HG02840 (cell line): ENCODE measurements around the gene ADARB2.
"Not testable (repeated sequence)": the region's sequence is repeated elsewhere in the genome, so short reads cannot be mapped to it uniquely, and the experiment has no call there.

Source experiments
- ATAC-seq: cut with Tn5 transposase; IDR thresholded peaks from one replicate; pipeline ENCODE4 v1.9.1; 2021; ENCODE audit warnings: mild to moderate bottlenecking, moderate library complexity, moderate number of reproducible peaks; ENCODE audit not compliant: unreplicated experiment, low FRiP score

The ADARB2 gene

DNA sequence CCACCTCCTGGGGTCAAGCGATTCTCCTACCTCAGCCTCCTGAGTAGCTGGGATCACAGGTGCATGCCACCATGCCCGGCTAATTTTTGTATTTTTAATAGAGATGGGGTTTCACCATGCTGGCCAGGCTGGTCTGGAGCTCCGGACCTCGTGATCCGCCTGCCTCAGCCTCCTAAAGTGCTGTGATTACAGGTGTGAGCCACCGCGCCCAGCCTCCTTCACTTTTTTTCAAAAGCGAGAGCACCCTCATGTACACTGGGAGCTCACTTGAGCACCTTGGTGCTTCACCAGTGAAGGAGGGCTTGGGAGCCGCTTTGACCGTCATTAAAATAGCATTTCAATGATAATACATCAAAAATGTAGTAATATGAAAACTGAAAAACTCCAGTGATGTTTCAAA is 578.8 kb downstream of the ADARB2 start:
- ATAC-seq, result not testable (repeated sequence)

DNA sequence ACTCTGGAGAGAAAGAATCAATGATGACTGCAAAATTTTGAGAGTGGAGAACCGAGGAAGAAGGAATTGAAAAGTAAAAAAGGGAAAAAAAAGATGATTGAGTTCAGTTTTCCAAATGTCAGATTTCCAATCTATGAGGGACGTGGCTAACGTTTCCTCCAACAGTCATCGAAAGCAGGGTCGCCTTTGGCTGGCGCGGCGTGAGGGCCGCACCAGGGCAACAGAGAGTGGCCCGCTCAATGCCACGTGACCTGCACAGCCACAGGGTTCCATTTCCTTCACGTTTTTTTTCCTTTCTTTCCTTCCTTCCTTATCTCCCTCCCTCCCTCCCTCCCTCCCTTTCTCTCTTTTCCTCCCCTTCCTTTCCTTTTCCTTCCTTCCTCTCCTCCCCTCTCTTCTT is 579.3 kb downstream of the ADARB2 start:
- no peak for ATAC-seq

DNA sequence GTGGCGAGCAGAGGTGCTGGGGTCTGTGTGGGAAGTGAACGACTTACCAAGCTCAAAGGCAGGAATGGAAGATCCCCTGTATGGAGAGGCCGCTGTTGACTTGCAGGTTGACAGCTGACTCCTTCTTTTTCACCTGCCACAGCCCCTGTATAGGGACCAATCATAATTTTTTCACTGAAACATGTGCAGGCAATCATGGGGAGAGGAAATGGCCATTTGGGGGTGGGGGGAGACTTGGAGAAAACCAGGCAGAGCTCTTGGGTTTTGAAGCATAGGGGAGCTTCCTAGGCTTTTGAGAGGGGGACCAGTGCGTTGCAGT is 579.8 kb downstream of the ADARB2 start:
- ATAC-seq, result no peak

DNA sequence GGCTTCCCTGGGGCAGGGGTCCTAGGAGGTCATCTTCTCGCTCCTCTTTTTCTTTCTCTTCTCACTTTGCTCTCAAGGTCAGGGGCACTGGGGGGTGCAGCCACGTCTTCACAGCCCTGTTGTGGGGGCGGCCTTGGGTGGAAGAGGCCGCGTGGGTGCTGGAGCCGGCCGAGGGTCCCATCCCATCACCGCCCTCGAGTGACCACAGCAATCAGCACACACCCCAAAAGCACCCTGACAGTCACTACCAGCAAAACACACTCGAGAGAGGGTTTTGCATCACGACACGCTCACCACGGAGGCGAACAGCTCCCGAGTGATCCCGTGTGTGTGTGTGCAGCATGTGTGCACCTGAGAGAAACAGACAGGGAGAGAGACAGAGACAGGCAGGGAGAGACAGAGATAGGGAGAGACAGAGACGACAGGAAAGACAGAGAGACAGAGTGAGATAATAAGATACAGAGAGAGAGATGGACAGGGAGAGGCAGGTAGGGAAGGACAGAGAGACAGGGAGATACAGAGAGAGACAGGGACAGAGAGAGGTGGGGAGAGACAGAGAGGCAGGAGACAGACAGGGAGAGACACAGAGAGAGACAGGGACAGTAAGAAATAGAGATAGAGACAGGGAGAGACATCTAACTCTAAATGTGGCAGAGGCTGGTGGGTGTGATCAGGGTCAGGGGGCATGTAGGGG is 580.3 kb downstream of the ADARB2 start:
- no peak for ATAC-seq

DNA sequence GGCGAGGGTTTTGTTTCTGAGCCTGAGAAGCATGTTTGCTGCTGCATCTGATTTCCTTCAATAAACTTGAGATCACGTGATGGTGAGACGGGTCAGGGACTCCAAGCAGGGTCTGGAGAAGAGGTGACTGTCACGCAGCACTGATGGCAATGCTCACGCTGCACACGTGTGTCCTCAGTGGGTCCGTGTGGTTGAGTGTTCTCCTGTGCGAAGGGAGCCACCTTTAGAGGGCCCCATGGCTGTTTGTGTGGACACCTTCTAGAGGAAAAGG is 580.8 kb downstream of the ADARB2 start:
- ATAC-seq, result no peak

DNA sequence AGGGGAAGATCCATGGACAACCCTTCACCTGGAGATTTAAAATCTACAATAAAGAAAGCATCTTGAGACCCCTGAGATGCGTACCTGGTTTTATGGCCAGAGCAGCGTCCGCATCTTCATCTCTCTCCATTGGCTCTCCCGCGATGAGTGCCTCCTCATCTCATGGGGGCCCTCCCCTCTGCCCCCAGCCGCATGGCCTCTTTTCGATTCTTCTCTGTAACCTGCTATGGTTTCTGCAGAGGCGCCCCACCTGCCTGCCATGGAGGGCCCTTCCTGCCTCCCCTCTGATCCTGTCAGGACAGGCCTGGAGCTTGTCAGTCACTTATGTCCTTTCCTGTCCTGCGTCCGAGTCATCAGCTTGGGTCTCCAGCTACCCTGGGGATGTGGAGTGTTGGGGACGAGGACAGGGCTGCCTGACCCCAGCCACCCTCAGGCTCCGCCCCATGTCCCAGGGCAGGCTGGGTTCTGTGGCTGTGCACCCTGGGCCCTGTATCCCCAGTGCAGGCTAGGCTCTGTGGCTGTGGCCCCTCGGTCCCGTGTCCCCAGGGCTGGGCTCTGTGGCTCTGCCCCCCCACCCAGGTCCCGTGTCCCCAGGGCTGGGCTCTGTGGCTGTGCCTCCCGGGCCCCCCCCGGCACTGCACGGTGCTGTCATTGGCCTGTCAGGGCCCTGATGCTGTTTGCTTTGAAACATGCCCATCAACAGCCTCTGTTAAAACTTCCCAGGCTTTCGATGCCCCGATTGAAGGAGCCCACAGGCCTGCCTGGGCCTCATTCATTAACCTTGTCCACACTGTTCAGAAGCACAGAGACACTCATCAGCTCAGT is 581.3 kb downstream of the ADARB2 start:
- ATAC-seq, result no peak

DNA sequence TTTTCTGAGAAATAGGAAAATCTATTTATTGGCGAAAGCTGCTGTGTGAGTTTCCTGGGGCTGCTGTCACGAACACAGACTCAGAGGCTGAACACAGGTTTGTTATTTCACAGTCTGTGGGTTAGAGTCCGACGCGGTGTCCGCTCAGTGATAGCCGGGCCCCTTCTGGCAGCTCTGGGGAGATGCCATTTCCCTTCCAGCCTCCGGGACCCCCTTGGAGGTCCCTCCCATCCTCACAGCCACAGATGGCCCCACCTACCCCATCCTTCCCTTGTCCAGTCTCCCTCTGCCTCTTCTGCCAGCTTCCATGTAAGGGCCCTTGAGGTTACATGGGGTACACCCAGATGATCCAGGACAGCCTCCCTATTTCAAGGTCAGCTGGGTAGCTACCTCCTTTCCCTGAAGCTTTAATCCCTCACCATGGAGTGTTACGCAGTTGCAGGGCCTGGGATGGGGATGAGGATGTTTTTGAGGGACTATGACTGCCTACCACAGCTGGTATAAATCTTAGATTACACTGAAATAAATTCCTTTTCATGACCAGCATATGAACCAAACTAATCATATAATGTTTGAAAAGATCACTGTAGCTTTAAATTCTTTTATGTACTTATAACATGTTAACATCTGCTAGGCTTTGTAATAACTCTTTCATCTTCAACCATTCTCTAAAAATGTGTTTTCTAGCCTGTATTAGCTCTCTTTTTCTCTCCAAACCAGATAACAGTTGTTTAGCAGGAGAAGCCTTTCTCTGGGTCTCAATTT is 582.6 kb downstream of the ADARB2 start:
- ATAC-seq, result no peak

DNA sequence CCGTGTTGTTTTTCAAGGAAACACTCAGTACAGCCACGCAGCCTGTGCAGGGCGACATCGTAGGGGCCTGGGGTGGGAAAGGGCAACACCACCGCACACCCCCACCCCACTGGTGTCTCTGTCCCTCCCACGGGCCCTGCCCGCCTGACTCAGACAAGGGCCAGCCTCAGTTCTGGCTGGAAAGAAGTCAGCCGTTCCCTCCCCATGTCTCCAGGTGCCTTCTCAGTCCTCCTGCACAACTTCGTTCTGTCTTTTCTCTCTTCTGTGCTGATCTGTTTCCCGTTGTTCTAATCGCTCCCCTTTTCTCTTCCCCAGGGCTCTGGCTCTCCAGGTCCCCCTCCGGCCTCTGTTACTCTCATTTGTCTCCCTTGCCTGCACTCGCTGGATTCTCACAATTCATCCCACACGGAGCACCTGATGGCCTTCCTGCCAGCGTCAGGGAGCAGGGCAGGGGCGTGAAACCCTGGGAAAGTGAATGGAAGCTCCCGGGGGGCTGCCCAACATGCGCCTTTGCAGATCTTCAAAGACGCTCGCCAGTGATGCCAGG is 583.4 kb downstream of the ADARB2 start:
- ATAC-seq, result no peak

DNA sequence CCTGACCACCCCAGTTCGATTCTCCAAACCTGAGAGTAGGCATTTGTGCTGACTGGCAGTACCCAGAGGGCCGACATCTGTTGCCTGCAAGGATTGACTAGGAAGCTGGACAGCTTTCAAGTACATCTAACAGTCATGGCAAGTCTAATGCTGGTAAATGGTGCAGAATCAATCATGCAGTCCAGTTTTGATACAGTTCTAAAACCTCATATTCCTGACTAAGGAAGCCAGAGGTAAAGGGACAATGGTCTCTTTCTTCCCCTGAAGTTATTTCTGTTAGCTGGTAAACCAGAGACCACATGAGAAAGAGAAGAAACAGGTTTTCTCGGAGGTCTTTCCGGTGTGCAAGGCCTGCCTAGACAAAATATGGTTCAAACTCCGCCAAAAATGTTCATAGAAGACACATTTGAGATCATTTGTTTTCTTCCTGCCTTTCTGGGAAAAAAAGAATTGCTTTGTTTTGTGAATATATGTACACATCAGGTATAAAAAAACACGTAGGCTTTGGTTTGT is 584.0 kb downstream of the ADARB2 start:
- ATAC-seq, result no peak

DNA sequence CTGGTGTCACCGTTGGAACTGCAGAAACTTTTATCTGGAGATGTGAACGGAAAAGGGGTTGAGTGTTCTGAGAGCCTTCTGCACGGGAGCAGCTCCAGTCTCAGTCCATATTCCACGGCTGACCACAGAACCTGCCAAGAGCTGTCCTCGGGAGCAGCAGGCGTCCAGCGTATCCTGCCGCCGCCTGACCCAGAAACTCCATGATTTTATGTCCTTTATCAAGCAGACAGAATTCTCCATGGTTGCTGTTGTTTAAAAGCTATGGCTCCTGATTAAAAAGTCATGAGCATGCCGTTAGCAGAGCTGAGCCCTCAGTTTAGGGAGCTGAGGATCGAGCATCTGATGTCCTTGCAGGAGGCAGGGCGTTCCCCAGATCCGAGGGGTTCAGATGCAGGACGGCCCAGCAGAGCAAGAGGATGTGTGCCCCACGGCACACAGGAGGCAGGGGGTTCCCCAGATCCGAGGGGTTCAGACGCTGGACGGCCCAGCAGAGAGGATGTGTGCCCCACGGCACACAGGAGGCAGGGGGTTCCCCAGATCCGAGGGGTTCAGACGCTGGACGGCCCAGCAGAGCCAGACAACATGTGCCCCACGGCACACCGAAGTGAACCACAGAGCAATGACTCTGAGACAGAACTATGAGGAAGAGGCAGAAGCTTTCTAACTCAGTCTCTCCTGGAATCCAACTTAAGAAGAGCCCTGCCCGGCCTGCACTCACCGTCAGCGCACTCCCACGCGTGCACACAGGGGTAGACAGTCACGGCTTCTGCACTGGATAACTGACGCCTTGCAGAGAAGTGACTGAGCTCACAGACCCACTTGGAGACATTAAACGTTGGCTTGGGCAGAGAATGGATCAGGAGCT is 584.7 kb downstream of the ADARB2 start:
- ATAC-seq, result no peak

DNA sequence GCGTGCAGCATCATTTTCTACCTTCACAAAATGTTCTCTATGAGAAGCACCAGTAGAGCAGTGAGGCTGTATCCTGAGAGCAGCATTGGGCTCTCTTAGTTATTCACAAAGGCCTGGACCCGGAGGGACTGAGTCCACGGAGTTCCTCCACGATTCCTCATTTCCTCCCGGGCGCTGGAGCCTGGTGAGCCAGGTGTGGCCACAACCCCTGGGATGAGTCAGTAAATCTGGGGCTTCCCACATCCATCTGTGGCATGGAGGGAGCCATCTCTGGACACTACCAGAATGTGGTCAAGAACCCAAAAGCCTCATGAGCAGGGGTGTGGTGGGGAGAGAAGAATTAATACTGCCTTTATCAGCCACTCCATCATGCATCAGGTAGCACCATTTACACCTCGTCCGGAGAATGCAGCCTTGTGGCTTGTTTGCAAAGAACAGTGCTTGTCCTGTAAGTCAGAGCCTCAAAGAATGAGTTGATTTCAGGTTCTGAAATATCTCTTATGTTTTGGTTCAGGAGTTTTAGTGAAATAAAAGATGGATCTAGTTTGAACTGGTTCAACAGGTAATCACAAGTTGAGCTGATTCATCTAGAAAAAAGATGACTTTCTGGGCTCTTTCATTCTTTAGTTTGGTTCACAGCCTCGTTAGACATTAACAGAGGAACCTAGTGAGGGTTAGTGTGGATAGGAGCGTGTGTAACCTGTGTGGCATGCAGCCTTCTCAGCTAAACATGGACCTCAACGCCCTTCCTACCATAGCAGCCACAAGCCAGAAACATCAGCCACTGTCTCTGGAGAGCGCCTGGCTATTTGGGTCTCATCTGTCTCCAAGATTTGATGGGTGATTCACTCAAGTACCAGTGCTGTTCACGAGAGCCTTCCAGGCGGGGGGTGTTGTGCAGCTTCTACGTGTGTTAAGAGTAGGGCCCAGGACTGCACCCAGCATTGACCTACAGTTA is 586.0 kb downstream of the ADARB2 start:
- ATAC-seq, result no peak

DNA sequence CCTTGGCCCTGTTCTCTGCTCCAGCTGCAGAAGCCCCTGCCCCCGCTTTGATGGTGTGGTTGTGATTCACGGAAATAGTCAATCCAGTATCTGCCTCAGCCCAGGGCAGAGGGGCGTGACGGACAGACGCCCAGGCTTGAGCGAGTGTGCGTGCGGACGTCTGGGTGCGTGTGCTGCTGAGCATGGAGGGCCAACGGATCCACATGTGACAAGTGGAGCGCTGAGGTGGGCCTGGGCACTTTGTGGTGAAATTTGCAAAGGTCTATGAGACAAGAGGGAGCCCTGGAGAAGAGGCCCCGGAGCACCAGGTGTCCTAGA is 586.7 kb downstream of the ADARB2 start:
- ATAC-seq, result no peak

DNA sequence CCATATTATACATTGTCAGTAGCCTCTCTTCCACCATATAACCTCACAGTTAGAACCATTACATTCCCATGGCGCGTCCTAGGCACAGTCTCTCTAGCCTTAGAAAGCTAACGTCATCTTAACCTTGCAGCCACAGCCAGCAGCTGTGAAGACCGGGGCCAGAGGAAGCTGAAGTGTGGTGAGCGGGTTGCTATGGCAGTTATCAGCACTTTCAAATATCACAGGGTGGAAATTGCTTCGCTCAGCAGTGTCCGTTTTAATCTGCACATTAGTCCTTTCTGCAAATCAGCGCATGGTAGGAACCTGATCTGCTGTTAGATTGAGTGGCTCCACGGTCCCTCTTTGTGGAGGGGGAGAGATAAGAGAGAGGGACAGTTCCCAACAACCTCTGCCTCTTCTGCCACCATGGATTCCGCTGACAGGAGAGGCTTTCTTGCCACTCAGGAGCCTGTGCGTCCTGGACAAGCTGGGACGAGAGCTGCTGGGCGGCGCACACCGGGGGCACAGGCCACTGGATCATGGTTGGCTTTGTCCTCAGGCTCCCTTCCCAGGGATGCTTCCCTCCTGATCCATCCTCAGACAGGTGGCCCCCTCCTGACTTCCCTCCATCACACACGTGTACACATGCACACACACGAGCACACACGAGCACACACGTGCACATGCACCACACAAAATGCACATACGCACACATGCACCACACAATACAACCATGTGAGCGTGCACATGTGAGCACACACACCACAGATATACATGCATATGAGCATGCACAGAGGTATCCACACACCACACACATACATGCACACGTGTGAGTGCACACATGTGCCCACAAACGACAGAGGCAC is 587.3 kb downstream of the ADARB2 start:
- ATAC-seq, result no peak

DNA sequence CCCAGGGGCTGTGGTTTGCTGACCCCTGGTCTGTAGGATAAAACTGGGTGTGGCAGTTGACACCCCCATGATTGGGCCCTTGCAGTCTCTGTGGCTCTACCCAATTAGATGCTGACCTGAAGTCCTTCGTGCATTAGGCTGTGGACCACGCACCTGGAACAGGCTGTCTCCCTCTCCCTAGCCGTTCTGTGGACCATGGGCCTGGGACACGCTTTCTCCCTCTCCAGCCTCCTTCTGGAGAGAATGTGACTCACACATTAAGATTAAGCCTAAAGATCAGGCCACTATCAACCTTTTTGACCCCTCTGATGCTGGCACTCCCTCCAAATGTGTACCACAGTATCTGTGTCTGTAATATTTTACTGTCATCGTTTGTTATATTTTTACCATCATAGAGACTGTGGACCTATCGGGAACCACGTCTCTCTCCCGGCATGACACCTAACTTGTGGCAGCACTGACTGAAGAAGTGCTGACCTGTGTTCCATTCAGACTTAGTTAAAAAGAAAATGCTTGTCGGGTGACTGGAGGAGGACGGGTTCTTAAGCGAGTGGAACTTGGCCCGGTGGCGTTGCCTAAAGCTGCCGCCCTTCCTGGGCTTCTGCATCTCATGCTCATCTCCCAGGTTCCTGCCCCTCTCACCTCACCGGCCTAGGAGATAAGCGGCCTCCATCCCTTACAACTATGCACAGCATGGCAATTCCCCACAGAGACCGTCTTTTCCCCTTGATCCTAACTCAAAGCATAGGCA is 588.3 kb downstream of the ADARB2 start:
- no peak for ATAC-seq

DNA sequence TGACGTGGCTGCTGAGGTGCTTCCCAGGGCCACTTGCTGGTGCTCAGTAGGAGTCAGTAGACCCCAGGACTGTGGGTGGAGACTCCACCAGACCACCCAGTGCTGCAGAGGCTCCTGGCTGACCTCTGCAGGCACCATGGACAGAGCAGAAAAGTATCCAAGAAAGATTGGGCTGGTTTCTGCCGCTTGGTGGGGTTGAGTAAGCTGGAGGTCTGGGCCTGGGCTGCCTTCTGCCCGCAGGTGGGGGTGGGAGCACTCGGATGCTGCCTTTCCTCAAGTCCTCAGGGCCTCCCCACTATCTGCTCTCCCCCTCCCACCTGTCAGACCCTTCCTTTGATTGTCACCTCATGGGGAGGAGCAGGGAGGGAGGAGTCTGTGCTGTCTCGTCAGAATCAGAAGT is 589.5 kb downstream of the ADARB2 start:
- ATAC-seq, result no peak

DNA sequence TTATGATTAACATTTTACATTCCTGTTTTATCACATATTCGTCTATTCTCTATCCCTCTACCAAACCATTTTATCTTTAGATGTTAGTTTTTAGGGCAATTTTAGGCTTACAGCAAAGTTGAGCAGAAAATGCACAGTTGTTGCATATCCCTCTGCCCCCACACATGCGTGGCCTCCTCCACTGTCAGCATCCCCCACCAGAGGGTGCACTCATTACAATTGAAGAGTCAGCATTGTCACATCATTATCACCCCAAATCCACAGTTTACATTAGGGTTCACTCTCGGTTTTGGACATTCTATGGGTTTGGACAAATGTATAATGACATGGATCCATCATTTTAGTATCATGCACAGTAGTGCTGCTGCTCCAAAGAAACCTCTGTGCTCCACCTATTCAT is 594.7 kb downstream of the ADARB2 start:
- ATAC-seq, result no peak

DNA sequence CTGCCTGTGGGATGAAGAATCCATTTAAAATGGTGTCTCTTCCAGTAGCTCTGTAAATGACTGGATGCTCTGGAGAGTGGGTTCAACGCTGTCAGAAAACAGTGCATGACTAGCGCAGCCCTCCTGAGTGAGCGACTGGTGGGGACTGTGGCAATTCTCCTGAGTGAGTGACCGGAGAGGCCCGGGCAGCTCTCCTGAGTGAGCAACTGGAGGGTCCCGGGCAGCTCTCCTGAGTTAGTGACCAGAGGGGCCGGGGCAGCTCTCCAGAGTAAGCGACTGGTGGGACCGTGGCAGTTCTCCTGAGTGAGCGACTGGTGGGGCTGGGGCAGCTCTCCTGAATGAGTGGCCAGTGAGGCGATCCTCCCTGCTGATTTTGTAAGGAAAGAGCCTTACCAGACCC is 595.6 kb downstream of the ADARB2 start:
- ATAC-seq, result no peak

DNA sequence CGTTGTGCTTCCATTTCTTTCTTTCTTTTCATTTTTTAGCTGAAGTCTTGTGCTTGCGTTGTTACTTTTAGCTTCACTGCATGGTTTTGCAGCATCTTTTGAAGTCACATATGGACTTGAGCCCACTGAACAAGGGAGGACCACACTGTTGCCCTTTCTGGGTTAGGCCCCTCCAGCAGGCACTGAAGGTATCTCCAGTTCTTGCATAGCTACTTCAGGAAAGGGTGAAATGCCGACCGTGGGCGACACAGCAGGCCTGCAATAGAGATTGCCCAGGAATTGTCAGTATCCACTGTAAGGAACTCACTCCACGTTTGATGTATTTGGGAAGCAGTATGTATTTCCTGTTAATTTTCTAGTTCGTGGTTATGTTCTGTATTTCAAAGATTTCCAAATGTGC is 596.1 kb downstream of the ADARB2 start:
- ATAC-seq, result no peak
